Activated CD8-positive, alpha-beta T cell treated with anti-CD3 and anti-CD28 coated beads for 36 hours (primary cell): ENCODE results near the gene SKAP1. TPM values are rescaled to one million over a fixed set of nuclear protein-coding genes. Genes with fewer than 3 reads are reported as not detected.

Experiments used
- ATAC-seq: fragments of 200-7000 bp; cut with Tn5 transposase; one replicate; pipeline ENCODE4 v1.10.0; 2021; ENCODE audit warnings: mild to moderate bottlenecking, moderate library complexity
- CTCF ChIA-PET: fragments of 350-600 bp; sonication (Branson Sonifier 250); formaldehyde crosslinking; loops from one replicate; lab custom pipeline; 2021; ENCODE audit warnings: antibody characterized with exemption; lab: Charles Lee
- POLR2A ChIA-PET: fragments of 350-600 bp; sonication (Branson Sonifier 250); formaldehyde crosslinking; loops from one replicate; lab custom pipeline; 2021; ENCODE audit warnings: antibody characterized with exemption; lab: Charles Lee
- DNase-seq: peaks from one replicate; pipeline ENCODE4 v3.0.0-alpha.2; 2020
- H3K27ac Mint-ChIP-seq: one replicate; pipeline ENCODE4 v1.8.0; 2021; ENCODE audit warnings: mild to moderate bottlenecking, mixed read lengths
- H3K27me3 Mint-ChIP-seq: one replicate; pipeline ENCODE4 v1.8.0; 2021; ENCODE audit warnings: mixed read lengths
- H3K36me3 Mint-ChIP-seq: one replicate; pipeline ENCODE4 v1.8.0; 2021; ENCODE audit warnings: low read depth, mixed read lengths
- H3K4me1 Mint-ChIP-seq: one replicate; pipeline ENCODE4 v1.8.0; 2021; ENCODE audit warnings: low read depth, mixed read lengths
- H3K4me3 Mint-ChIP-seq: one replicate; pipeline ENCODE4 v1.8.0; 2021; ENCODE audit warnings: mild to moderate bottlenecking, moderate library complexity, mixed read lengths
- H3K9me3 Mint-ChIP-seq: one replicate; pipeline ENCODE4 v1.8.0; 2021; ENCODE audit warnings: mixed read lengths
- CTCF ChIP-seq: fragments of 200-600 bp; IDR thresholded peaks from one replicate; pipeline ENCODE4 v1.8.0; 2022; ENCODE audit warnings: antibody characterized with exemption, mild to moderate bottlenecking
- intact Hi-C: fragments of 100-400 bp; cut with micrococcal nuclease; formaldehyde crosslinking; loops from one replicate; pipeline ENCODE4 v1.10.0; 2022
- total RNA-seq, 2 experiments: library from RNA; stranded (reverse); gene quantifications; one replicate each; pipeline ENCODE4 v1.2.3, GENCODE V29; 2021

The SKAP1 gene
- total RNA-seq, 2 experiments from 2014 or later = 73.9 to 81.3 TPM

GRCh38 chr17:48459070-48459844, 29.2 kb upstream of the SKAP1 start:
- H3K27ac Mint-ChIP-seq = no peak overlapping the region
- H3K36me3 Mint-ChIP-seq = no peaks in the 10 kb centered on the region
- ATAC-seq (peak; percentile 26), DNase-seq (peak; percentile 29)
- H3K4me1 Mint-ChIP-seq = peaks cover 40% of the 10 kb centered on the region
- no peak for TF ChIP-seq CTCF
- H3K27me3 Mint-ChIP-seq = no peaks in the 10 kb centered on the region
- H3K4me3 Mint-ChIP-seq = no peak overlapping the region
- intact Hi-C loops = loop anchor here (5.0 kb wide), 2 partner anchors 47 to 107 kb away; no protein-coding TSS in a partner anchor
- ChIA-PET CTCF (interaction anchor here (0.8 to 1.8 kb wide), 11 partner anchors 10 to 134 kb away, joined by 3 to 8 read pairs (median 4); partner anchors contain the start of gene HOXB5), POLR2A (interaction anchor here (0.9 kb wide), 1 partner anchor 33 kb away, joined by 3 read pairs; no protein-coding TSS in a partner anchor)
- H3K9me3 Mint-ChIP-seq = no peaks in the 10 kb centered on the region

GRCh38 chr17:48457080-48457836, 27.2 kb upstream of the SKAP1 start:
- Mint-ChIP-seq H3K4me3 (peak overlapping the region; percentile 49), H3K27ac (peak overlapping the region; percentile 7), H3K9me3 (no peaks in the 10 kb centered on the region), H3K4me1 (peaks cover 54% of the 10 kb centered on the region), H3K36me3 (peaks cover 4% of the 10 kb centered on the region), H3K27me3 (no peaks in the 10 kb centered on the region)
- CTCF ChIA-PET = interaction anchor here (0.6 to 3.5 kb wide), 33 partner anchors 9 to 150 kb away, joined by 3 to 43 read pairs (median 4); partner anchors contain the start of genes HOXB3 and HOXB5
- intact Hi-C loops = loop anchor here (5.0 kb wide), 2 partner anchors 45 to 105 kb away; no protein-coding TSS in a partner anchor
- DNase-seq = peak; percentile 86
- peak; percentile 98 for TF ChIP-seq CTCF
- peak; percentile 81 for ATAC-seq
- POLR2A ChIA-PET = interaction anchor here (1.3 to 1.6 kb wide), 2 partner anchors 18 to 45 kb away, joined by 3 to 5 read pairs; no protein-coding TSS in a partner anchor

- no peak for TF ChIP-seq CTCF
- DNase-seq (peak; percentile 69), ATAC-seq (peak; percentile 78)
- Mint-ChIP-seq H3K9me3 (no peaks in the 10 kb centered on the region), H3K4me3 (peak overlapping the region; percentile 49), H3K27me3 (no peaks in the 10 kb centered on the region), H3K4me1 (peaks cover 58% of the 10 kb centered on the region), H3K36me3 (peaks cover 4% of the 10 kb centered on the region), H3K27ac (no peak overlapping the region)
- ChIA-PET CTCF (interaction anchor here (0.7 to 3.5 kb wide), 25 partner anchors 8 to 149 kb away, joined by 3 to 43 read pairs (median 5); partner anchors contain the start of genes HOXB3 and HOXB5), POLR2A (interaction anchor here (1.3 to 5.4 kb wide), 3 partner anchors 14 to 44 kb away, joined by 3 to 58 read pairs (median 5); no protein-coding TSS in a partner anchor)
- intact Hi-C loops = loop anchor here (5.0 kb wide), 2 partner anchors 44 to 104 kb away; no protein-coding TSS in a partner anchor
Measured at GRCh38 chr17:48456589-48456988, 26.6 kb upstream of the SKAP1 start.

- DNase-seq (no peak), ATAC-seq (no peak)
- intact Hi-C loops = loop anchor here (5.0 kb wide), 2 partner anchors 43 to 103 kb away; no protein-coding TSS in a partner anchor
- POLR2A ChIA-PET = interaction anchor here (1.6 to 5.4 kb wide), 2 partner anchors 14 to 43 kb away, joined by 3 to 58 read pairs; no protein-coding TSS in a partner anchor
- CTCF ChIA-PET = interaction anchor here (1.2 to 5.6 kb wide), 8 partner anchors 11 to 148 kb away, joined by 3 to 43 read pairs (median 16); no protein-coding TSS in a partner anchor
- peaks cover 4% of the 10 kb centered on the region for H3K36me3 Mint-ChIP-seq
- no peak overlapping the region for H3K4me3 Mint-ChIP-seq
- H3K27me3 Mint-ChIP-seq = no peaks in the 10 kb centered on the region
- H3K9me3 Mint-ChIP-seq = no peaks in the 10 kb centered on the region
- no peak for TF ChIP-seq CTCF
- H3K27ac Mint-ChIP-seq = no peak overlapping the region
- H3K4me1 Mint-ChIP-seq = peaks cover 62% of the 10 kb centered on the region
Measured at GRCh38 chr17:48455791-48456190, 25.8 kb upstream of the SKAP1 start.
